GM12878 (cell line): ENCODE results near the gene PXMP2. TPM values are rescaled to one million over a fixed set of nuclear protein-coding genes. Genes with fewer than 3 reads are reported as not detected.

Experiments used
- ATAC-seq: fragments of 200-7000 bp; cut with Tn5 transposase; 3 replicates; pipeline ENCODE4 v1.9.1; 2020; ENCODE audit warnings: mild to moderate bottlenecking, moderate library complexity
- BruUV-seq: library from RNA; stranded (reverse); fragments of 400-500 nt; replicated peaks from 2 replicates; lab custom pipeline; 2021; lab: Mats Ljungman, UMichigan
- CTCF ChIA-PET: fragments of 300-600 bp; sonication (Branson Sonifier 250); formaldehyde crosslinking; extraction: SDS; loops from one replicate; lab custom pipeline; 2021; ENCODE audit warnings: inconsistent platforms; lab: Yijun Ruan, JAX
- POLR2A ChIA-PET: fragments of 350-600 bp; formaldehyde crosslinking; extraction: SDS; loops from one replicate; lab custom pipeline; 2021; ENCODE audit warnings: inconsistent platforms; lab: Charles Lee
- RAD21 ChIA-PET: fragments of 300-600 bp; sonication (Branson Sonifier 250); formaldehyde crosslinking; loops from one replicate; lab custom pipeline; 2023; ENCODE audit warnings: antibody characterized with exemption; ENCODE audit not compliant: unreplicated experiment; lab: Charles Lee
- SMC1A ChIA-PET: fragments of 300-600 bp; sonication (Branson Sonifier 250); formaldehyde crosslinking; loops from one replicate; lab custom pipeline; 2023; ENCODE audit not compliant: unreplicated experiment, uncharacterized antibody; lab: Charles Lee
- DNase-seq: peaks from one replicate; pipeline ENCODE4 v3.0.0-alpha.2; 2011; ENCODE audit warnings: low read depth, low spot score
- FAIRE-seq: peaks from 3 replicates; lab custom pipeline; 2011; peaks lifted over from hg19 to GRCh38; lab: Jason Lieb, UNC
- H2AFZ ChIP-seq: 2 replicates; pipeline ENCODE4 v1.6.0; 2011; ENCODE audit warnings: low read depth, low read length, control low read depth; ENCODE audit not compliant: control insufficient read depth
- H3K27ac ChIP-seq: 2 replicates; pipeline ENCODE4 v1.5.1; 2011; ENCODE audit warnings: control low read depth; ENCODE audit not compliant: control insufficient read depth, insufficient read depth
- H3K27me3 ChIP-seq, 2 experiments: replicated peaks in 1 of 2; 2 replicates each; pipeline versions ENCODE4 v1.6.0 to v1.6.1; 2011; ENCODE audit warnings: low read length in 1 of 2; ENCODE audit not compliant: control insufficient read depth in 2 of 2, insufficient read depth in 2 of 2
- H3K36me3 ChIP-seq, 2 experiments: 2 replicates each; pipeline ENCODE4 v1.5.1; 2011; ENCODE audit warnings: low read length in 1 of 2; ENCODE audit not compliant: control insufficient read depth in 2 of 2, insufficient read depth in 2 of 2
- H3K4me1 ChIP-seq: 2 replicates; pipeline ENCODE4 v1.6.1; 2011; ENCODE audit warnings: mild to moderate bottlenecking, low read length, moderate library complexity, mixed read lengths; ENCODE audit not compliant: control insufficient read depth, insufficient read depth
- H3K4me2 ChIP-seq: 2 replicates; pipeline ENCODE4 v1.6.0; 2011; ENCODE audit warnings: control low read depth; ENCODE audit not compliant: control insufficient read depth, insufficient read depth
- H3K4me3 ChIP-seq: fragments of 200-600 bp; sonication (generic); 2 replicates; pipeline ENCODE4 v1.5.1; 2016
- H3K79me2 ChIP-seq: 2 replicates; pipeline ENCODE4 v1.6.0; 2011; ENCODE audit warnings: low read length; ENCODE audit not compliant: control insufficient read depth, insufficient read depth
- H3K9ac ChIP-seq: 2 replicates; pipeline ENCODE4 v1.8.0; 2011; ENCODE audit warnings: low read length, control low read depth, mixed read lengths; ENCODE audit not compliant: control insufficient read depth, insufficient read depth
- H3K9me3 ChIP-seq: replicated peaks from 3 replicates; pipeline ENCODE4 v1.5.1; 2011; ENCODE audit warnings: mild to moderate bottlenecking, low read length; ENCODE audit not compliant: control insufficient read depth, insufficient read depth
- H4K20me1 ChIP-seq: 2 replicates; pipeline ENCODE4 v1.6.0; 2011; ENCODE audit not compliant: control insufficient read depth, insufficient read depth
- NRF1 ChIP-seq: conservative IDR thresholded peaks from 2 replicates; pipeline ENCODE4 v1.6.1; 2011; ENCODE audit warnings: mild to moderate bottlenecking, low read depth, low read length, improper control_type of control experiment
- SREBF2 ChIP-seq: IDR thresholded peaks from 2 replicates; pipeline ENCODE4 v1.6.1; 2012; ENCODE audit warnings: mild to moderate bottlenecking, low read length
- SUPT20H ChIP-seq: IDR thresholded peaks from 2 replicates; pipeline ENCODE4 v1.6.1; 2011; ENCODE audit warnings: low read depth, mild to moderate bottlenecking, low read length, moderate library complexity, borderline replicate concordance; ENCODE audit not compliant: control insufficient read depth
- TCF3 ChIP-seq: IDR thresholded peaks from 2 replicates; pipeline ENCODE4 v1.6.1; 2012; ENCODE audit warnings: low read depth, mild to moderate bottlenecking, low read length, borderline replicate concordance; ENCODE audit not compliant: insufficient read depth
- ZNF384 ChIP-seq: IDR thresholded peaks from 2 replicates; pipeline ENCODE4 v1.6.1; 2012; ENCODE audit warnings: low read depth, mild to moderate bottlenecking, low read length, improper control_type of control experiment, borderline replicate concordance
- WGBS: methylation state at CpG from one replicate; pipeline ENCODE4 v1.1.6; 2016; ENCODE audit warnings: low lambda C conversion rate; ENCODE audit not compliant: insufficient replicate concordance, insufficient coverage; ENCODE audit errors: missing lambda C conversion rate; 5-methylcytosine and 5-hydroxymethylcytosine counted together
- in situ Hi-C: fragments of 300-500 bp; cut with MboI; formaldehyde crosslinking; loops from 9 replicates; pipeline ENCODE4 v1.14.3; 2018; ENCODE audit warnings: mixed read lengths
- intact Hi-C: fragments of 100-400 bp; cut with micrococcal nuclease; formaldehyde crosslinking; loops from one replicate; pipeline ENCODE4 v1.14.2; 2022; ENCODE audit not compliant: unreplicated experiment
- polyA plus RNA-seq, 11 experiments: library from polyadenylated mRNA; depleted of rRNA in 4 of 11; unstranded in 6 of 11; stranded (reverse) in 5 of 11; fragments of >200 nt; fragmentation: Nextera tagmentation in 4 of 11; fragmentation: Illumina TruSeq in 1 of 11; extraction: Ambion mirVana in 4 of 11; extraction: Trizol in 1 of 11; gene quantifications; 1 replicate in 1 of 11; 2 replicates in 10 of 11; pipeline versions ENCODE4 v1.2.1 to v1.2.3, GENCODE V29; 2011 to 2016; ENCODE audit warnings: inconsistent platforms in 2 of 11, missing spikeins in 2 of 11, low read depth in 1 of 11
- total RNA-seq, 4 experiments: library from RNA; depleted of rRNA in 3 of 4; stranded (reverse); fragments of >200 nt in 3 of 4; fragmentation: Illumina TruSeq in 1 of 4; extraction: Trizol in 1 of 4; gene quantifications; 2 replicates each; pipeline versions ENCODE4 v1.2.1 to v1.2.3, GENCODE V29; 2013 to 2021
- TF ChIP-seq, protein P1 (sequence below): IDR thresholded peaks from 2 replicates; pipeline ENCODE4 v1.6.1; 2012; ENCODE audit warnings: low read length, inconsistent platforms

The PXMP2 gene
- total and polyA plus RNA-seq, 10 of the 15 experiments (the other 5 are each of a cell fraction or from before 2014, with no cell fraction given) = 4.0 to 97.8 (median 42.0) TPM

GRCh38 chr12:132698341-132698740, 11.0 kb downstream of the PXMP2 start:
- TF ChIP-seq SREBF2 (no peak), SUPT20H (no peak), NRF1 (no peak), ZNF384 (no peak), TCF3 (no peak)
- TF ChIP-seq, protein P1, sequence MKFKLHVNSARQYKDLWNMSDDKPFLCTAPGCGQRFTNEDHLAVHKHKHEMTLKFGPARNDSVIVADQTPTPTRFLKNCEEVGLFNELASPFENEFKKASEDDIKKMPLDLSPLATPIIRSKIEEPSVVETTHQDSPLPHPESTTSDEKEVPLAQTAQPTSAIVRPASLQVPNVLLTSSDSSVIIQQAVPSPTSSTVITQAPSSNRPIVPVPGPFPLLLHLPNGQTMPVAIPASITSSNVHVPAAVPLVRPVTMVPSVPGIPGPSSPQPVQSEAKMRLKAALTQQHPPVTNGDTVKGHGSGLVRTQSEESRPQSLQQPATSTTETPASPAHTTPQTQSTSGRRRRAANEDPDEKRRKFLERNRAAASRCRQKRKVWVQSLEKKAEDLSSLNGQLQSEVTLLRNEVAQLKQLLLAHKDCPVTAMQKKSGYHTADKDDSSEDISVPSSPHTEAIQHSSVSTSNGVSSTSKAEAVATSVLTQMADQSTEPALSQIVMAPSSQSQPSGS = no peak
- H3K4me3 ChIP-seq = no peak overlapping the region
- H3K27me3 ChIP-seq = no peaks in the 10 kb centered on the region
- peaks cover 5% of the 10 kb centered on the region for H3K79me2 ChIP-seq
- no peak overlapping the region for H2AFZ ChIP-seq
- in situ Hi-C loops = no loop called here
- intact Hi-C loops = no loop called here
- FAIRE-seq (no peak), ATAC-seq (no peak), DNase-seq (no peak)
- POLR2A ChIA-PET = no interaction called here
- no peak overlapping the region for H3K9ac ChIP-seq
- no peaks in the 10 kb centered on the region for H4K20me1 ChIP-seq
- RAD21 ChIA-PET = no interaction called here
- peaks cover 7 to 12% of the 10 kb centered on the region in 2 experiments for H3K36me3 ChIP-seq
- no peaks in the 10 kb centered on the region for H3K9me3 ChIP-seq
- SMC1A ChIA-PET = no interaction called here
- no peak overlapping the region for H3K4me2 ChIP-seq
- H3K4me1 ChIP-seq = peaks cover 15% of the 10 kb centered on the region
- H3K27ac ChIP-seq = no peak overlapping the region
- BruUV-seq = no TSS peak
- CTCF ChIA-PET = no interaction called here
- WGBS = 98% methylated on average over 5 of the region's 5 CpGs
